C4-2B (cell line): Measurements from ENCODE around the gene ATP2A2.

Experiments
- H3K27ac ChIP-seq: fragments of 450-650 bp; 2 replicates; pipeline ENCODE4 v1.5.1; 2017
- ZFX ChIP-seq: fragments of 450-650 bp; IDR thresholded peaks from 2 replicates; pipeline ENCODE4 v1.6.1; 2017
- TF ChIP-seq, protein P1 (sequence below): fragments of 450-650 bp; conservative IDR thresholded peaks from 2 replicates; pipeline ENCODE4 v1.5.1; 2017; ENCODE audit warnings: mild to moderate bottlenecking

Gene ATP2A2

DNA sequence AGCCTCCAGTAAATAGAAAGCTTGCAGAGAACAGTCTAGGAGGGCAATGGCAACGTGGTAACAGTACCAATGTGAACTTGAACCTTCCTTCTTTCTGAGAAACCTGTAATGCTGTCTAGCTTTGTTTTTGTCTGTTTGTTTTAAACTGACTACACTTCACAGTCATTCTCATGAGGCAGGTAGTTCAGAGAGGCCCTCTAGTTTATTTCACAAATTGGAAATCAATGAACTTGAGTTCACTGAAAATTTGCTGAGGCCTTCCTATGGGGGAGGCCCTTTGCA is 2.9 kb upstream of the ATP2A2 start:
- H3K27ac ChIP-seq = no peak overlapping the region
- no peak for TF ChIP-seq ZFX
- TF ChIP-seq, protein P1, sequence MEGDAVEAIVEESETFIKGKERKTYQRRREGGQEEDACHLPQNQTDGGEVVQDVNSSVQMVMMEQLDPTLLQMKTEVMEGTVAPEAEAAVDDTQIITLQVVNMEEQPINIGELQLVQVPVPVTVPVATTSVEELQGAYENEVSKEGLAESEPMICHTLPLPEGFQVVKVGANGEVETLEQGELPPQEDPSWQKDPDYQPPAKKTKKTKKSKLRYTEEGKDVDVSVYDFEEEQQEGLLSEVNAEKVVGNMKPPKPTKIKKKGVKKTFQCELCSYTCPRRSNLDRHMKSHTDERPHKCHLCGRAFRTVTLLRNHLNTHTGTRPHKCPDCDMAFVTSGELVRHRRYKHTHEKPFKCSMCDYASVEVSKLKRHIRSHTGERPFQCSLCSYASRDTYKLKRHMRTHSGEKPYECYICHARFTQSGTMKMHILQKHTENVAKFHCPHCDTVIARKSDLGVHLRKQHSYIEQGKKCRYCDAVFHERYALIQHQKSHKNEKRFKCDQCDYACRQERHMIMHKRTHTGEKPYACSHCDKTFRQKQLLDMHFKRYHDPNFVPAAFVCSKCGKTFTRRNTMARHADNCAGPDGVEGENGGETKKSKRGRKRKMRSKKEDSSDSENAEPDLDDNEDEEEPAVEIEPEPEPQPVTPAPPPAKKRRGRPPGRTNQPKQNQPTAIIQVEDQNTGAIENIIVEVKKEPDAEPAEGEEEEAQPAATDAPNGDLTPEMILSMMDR = no peak

DNA sequence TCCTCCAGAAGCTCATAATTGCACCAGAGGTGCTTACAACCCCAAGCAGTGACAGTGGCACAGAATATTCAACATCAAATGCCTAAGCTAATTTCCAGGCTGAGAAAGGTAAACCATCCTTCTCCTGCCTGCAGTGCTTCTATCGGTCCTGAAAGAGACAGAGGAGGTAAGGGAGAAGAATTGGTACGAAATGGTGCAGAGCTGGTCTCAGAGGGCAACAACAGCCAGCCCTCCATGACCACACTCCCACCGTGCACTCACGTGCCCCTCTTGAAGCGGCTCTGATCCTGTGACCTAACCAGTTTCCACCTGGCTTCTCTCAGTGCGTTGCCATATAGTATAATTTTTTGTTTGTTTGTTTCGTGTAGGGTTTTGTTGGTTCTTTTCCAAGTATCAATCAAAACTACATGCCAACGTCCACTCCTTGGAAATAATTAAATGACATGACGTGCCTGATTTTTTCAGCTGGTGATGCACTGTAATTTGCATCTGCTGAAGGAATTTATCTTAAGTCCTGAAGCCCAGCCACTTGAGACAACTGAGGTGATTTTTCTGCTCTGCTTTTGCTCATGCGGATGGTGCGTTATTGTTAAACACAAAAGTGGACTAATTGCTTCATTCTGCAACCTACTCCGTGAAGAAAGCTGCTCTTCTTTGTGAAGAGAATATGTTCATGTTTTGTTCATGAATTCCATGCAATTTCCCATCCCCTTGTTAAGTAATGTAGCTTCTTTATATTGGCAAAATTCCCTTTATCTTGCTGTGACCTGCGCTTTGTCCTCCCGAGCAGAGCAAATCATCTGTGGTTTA is 1.3 kb upstream of the ATP2A2 start:
- TF ChIP-seq ZFX = no peak
- TF ChIP-seq, protein P1 = no peak
- H3K27ac ChIP-seq = peak overlapping the region; percentile 97

DNA sequence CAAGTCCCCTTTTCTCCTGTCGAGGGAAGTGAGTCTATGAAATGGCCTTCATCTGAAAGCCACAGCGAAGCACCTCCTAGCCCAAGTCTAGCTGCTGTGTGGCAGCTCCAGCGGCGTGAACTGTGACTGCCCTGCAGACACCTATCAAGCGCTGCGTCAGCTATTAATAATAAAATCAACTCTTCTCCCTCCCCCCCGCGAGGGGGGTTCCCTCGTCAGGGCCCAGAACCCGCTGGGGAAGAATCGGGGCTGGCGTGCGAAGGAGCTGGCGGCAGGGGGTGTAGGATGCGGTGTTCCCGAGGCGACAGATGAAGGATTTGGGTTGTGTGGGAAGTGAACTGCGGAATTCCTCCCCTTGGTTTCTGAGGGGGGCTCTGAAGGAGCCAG is 662 bp upstream of the ATP2A2 start:
- peak overlapping the region; percentile 97 for H3K27ac ChIP-seq
- TF ChIP-seq ZFX = no peak
- TF ChIP-seq, protein P1 = no peak

DNA sequence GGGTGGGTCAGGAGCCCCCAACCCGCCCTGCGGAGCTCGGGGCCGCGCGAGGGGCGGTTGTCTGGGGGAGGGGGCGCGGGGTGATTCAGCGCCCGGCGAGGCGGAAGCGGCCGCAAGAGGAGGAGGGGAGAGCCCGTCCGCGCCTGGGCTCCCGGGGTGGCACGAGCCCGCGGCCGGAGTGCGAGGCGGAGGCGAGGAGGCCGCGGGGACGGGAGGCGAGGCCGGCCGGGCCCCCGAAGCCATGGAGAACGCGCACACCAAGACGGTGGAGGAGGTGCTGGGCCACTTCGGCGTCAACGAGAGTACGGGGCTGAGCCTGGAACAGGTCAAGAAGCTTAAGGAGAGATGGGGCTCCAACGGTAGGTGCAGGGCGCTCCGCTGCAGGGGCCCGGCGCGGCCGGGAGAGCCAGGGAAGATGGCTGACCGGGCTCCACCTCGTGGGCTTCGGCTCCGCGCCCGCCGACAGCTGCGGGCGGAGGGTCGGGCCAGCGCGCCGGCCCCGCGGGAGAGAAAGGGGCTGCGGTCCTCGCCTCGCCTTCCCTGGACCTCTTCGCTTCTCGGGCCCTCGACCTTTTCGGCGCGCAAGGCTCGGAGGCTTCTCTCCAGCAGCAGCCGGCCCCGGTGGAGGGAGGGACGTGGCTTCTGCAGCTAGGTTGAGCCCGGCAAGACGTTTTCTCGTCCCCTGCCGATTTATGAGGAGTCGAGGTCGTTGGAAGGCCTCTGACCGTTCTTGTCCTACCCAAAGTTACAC is 677 bp downstream of the ATP2A2 start:
- TF ChIP-seq ZFX = peak; percentile 83
- TF ChIP-seq, protein P1 = no peak
- peak overlapping the region; percentile 97 for H3K27ac ChIP-seq

DNA sequence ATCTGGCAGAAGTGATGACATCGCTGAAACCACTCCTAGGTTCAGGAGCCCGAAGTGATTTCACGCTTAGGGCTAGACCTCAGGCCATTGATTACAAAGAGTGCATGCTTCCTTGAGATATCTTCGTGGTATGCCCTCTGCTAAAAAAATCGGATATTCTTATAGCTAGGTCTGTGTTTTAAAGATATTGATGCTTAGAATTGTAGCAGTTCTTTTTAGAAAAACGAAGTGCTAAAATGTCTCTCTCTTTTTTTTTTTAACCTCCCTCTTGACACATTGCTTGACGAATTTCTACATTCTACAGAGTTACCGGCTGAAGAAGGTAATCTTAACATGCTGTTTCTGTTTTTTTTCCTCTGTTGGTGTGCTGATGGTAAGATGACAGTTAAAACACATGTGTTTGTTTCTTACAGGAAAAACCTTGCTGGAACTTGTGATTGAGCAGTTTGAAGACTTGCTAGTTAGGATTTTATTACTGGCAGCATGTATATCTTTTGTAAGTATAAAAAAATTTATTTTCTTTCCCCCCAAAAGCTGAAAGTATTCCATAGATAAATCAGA is 1.3 kb downstream of the ATP2A2 start:
- H3K27ac ChIP-seq = peak overlapping the region; percentile 97
- TF ChIP-seq ZFX = no peak
- TF ChIP-seq, protein P1 = no peak

DNA sequence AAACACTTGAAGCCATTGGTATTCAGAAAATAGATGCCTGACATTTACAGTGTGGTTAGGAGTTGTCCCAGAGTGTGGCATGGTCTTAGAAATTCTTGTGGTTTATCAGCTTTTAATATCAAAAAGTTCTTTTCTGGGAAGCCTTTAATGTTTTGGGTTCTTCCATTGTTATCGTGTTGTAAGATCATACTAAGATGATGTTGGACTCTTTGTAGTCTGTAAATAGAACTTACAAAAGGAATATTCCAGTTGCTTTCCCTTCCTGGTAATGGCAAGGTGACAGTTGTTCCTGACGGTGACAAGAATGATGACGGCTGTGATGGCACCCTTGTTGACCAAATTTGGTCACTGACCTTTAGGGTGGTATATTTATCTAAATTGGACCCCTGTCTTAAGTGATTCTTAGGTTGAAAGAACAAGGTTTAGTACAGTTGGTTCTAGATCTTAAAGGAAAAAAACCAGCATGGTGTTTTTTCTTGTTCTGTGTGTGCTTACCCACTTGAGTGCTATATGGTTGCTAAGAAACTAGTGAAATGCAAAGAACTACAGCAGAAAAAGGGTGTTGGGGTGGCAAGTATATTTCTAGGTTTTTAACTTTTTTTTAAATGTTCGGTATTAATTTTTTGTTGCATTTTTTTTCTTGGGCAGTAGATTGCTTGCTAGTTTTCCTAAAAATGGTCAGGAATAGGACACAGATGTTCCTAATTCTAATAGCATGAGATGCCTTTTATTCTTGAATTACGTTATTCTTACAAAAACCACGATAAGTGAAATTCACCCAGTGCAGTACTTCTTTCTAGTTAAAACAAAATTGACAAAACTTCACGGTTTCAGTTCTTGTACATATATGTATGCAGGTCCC is 2.1 kb downstream of the ATP2A2 start:
- H3K27ac ChIP-seq = no peak overlapping the region
- TF ChIP-seq, protein P1 = no peak
- TF ChIP-seq ZFX = no peak
